Stomach smooth muscle (tissue), 2 donors: ENCODE measurements around the gene CEP104.
A peak's percentile ranks its signal among the peaks of the same experiment; 100 is the strongest.

Source experiments
- H3K27ac ChIP-seq: one replicate; pipeline ENCODE4 v1.7.0; 2013; ENCODE audit warnings: mild to moderate bottlenecking, low read length, inconsistent platforms
- H3K27me3 ChIP-seq, 2 donors: one replicate each; pipeline ENCODE4 v1.7.0; 2013; ENCODE audit warnings: low read length in 2 of 2; ENCODE audit not compliant: insufficient read depth in 2 of 2, control insufficient read depth in 1 of 2
- H3K36me3 ChIP-seq, 2 donors: one replicate each; pipeline ENCODE4 v1.7.0; 2013; ENCODE audit warnings: low read length in 2 of 2; ENCODE audit not compliant: control insufficient read depth in 2 of 2, insufficient read depth in 2 of 2
- H3K4me1 ChIP-seq: one replicate; pipeline ENCODE4 v1.7.0; 2013; ENCODE audit warnings: low read length; ENCODE audit not compliant: control insufficient read depth, insufficient read depth
- H3K4me3 ChIP-seq, 2 donors: one replicate each; pipeline ENCODE4 v1.7.0; 2013; ENCODE audit warnings: low read length in 2 of 2
- H3K9ac ChIP-seq, 2 donors: one replicate each; pipeline ENCODE4 v1.7.0; 2013; ENCODE audit warnings: low read length in 2 of 2, mild to moderate bottlenecking in 1 of 2
- H3K9me3 ChIP-seq, 2 donors: one replicate each; pipeline ENCODE4 v1.7.0; 2013; ENCODE audit warnings: low read length in 2 of 2; ENCODE audit not compliant: control insufficient read depth in 2 of 2
- donor health status: healthy.
- donor health status: Pancreatic carcinoma.

The CEP104 gene

DNA sequence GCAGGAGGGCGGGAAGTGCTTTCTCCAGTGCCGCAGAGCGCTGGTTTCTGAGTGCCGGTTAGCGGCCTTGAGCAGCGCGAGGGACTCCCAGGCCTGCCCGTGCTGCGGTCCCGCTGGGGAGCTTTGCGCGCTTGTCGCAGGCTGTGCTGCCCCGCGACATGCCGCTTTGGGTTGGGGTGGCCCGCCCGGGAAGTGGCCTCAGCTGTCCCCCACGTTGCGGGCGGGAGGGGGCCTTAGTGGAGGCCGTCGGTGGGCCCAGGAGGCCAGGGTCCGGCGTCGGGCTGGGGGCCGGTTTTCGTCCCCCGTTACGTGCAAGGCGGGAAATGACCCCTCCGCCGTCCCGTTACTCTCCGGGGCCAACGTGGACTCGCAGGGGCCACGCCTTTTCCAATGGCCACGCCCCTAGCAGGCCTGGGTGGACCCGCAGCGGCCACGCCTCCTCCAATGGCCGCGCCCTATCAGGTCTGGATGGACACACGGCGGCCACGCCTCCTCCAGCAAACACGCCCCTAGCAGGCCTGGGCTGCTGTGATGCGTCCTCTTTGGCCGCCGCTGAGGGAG is 44.0 kb upstream of the CEP104 start:
- Histone ChIP-seq H3K9ac (peak overlapping the region; percentile 80 to 87), H3K4me1 (peaks cover 11% of the 10 kb centered on the region), H3K9me3 (peaks cover 0 to 7% of the 10 kb centered on the region in 2 donors)

DNA sequence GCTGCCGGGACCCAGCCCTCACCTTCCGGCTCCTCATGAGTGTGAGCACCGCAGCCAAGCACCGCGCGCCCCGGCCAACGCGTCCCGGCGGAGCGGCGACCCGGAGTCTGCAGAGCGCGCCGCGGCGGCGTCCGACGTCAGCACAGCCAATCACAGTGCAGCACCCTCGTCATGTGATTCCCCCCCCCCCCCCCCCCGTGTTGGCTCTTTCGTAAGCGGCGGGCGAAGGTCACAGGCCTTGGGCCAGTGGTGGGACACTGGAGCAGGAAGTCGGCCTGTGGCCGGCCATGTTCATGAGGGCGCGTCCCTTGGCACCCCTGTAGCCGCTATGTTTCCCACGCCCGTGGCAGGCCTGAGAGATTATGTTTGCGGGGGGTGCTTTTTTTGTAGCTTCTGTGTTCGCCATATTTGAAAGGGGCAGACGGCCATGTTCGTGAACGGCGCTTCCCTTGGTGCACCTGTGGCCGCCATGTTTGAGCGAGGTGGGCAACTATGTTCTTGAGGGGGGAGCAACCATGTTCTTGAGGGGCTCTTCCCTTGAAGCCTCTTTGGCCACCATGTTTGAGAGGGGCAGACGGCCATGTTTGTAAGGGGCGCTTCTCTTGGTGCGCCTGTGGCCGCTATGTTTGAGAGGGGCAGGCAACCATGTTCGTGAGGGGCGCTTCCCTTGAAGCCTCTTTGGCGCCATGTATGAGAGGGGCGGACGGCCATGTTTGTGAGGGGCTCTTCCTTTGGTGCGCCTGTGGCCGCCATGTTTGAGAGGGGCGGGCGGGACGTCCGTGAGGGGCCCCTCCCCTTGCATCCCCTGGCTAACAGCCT is 43.3 kb upstream of the CEP104 start, which contains the start of gene C1orf174:
C1orf174 (minus strand) TSS at position 123 of the 819 bp plus-strand sequence; CDS start at position 37, 86 bp downstream.
- no peaks in the 10 kb centered on the region for H3K27me3 ChIP-seq
- H3K9me3 ChIP-seq = peaks cover 0 to 7% of the 10 kb centered on the region in 2 donors
- peaks cover 0 to 2% of the 10 kb centered on the region in 2 donors for H3K36me3 ChIP-seq
- H3K9ac ChIP-seq = peak within 1 kb of the TSS; percentile 80 to 87
- peak within 1 kb of the TSS; percentile 89 to 93 for H3K4me3 ChIP-seq
- peak within 1 kb of the TSS; percentile 90 for H3K27ac ChIP-seq
- peaks cover 16% of the 10 kb centered on the region for H3K4me1 ChIP-seq

More for the DNA sequence above, 44.0 kb upstream of the CEP104 start:
- Histone ChIP-seq H3K27ac (peak overlapping the region; percentile 90), H3K27me3 (no peaks in the 10 kb centered on the region), H3K4me3 (peak overlapping the region; percentile 89 to 93), H3K36me3 (peaks cover 0 to 2% of the 10 kb centered on the region in 2 donors)

DNA sequence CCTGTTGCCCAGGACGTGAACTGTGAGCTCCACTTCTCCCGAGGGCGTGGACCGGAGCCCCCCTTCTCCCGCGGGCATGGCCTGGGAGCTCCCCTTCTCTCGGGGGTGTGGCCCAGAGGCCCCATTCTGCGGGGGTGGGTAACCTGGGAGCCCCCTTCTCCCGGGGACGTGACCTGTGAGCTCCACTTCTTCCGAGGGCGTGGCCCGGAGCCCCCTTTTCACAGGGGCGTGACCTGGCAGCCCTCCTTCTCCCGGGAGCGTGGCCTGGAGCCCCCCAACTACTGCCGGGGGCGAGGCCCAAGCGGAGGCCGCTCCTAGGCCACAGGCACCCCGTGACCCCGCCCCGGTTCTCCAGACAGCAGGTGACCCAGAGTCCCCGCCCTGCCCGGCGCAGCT is 42.7 kb upstream of the CEP104 start:
- Histone ChIP-seq H3K4me1 (peaks cover 21% of the 10 kb centered on the region), H3K9ac (peak overlapping the region; percentile 74 to 80), H3K36me3 (peaks cover 0 to 5% of the 10 kb centered on the region in 2 donors), H3K27me3 (no peaks in the 10 kb centered on the region), H3K4me3 (peak overlapping the region; percentile 74 to 93), H3K9me3 (peaks cover 0 to 7% of the 10 kb centered on the region in 2 donors), H3K27ac (peak overlapping the region; percentile 90)

DNA sequence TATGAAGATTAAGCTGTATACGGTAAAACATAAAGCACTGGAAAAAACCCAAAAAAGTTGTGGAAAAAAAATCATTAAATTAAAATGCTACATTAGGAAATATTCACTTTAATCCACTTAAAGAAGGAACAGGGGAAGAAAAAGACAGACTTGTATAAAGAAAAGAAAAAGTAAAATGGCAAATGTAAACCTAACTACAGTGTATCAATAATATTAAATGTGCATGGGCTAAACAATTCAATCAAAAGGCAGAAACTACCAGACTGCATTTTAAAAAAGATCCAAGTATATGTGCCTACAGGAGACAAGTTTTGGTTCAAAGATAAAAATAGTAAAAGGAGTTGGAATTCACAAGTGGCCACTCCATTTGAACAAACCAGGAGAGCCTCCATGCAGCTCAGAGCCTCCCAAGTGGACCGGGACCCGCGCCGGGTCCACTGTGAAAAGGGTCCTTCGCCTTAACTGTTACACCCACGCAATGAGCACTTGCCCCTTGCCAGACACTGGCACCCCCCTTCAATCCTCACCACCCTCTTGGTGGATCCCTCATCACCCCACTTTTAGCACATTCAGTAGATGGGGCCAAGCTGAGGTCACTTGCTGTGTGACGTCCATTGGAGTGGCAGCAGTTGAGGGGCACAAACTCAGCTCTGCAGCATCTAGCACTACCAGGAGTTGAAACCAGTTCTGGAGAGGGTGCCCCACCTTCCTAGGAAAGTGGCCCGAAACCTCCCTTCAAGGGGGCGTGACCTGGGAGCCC is 42.2 kb upstream of the CEP104 start:
- Histone ChIP-seq H3K9ac (peak overlapping the region; percentile 74 to 80), H3K9me3 (peaks cover 0 to 7% of the 10 kb centered on the region in 2 donors), H3K27ac (peak overlapping the region; percentile 90), H3K4me3 (peak overlapping the region; percentile 74 to 93), H3K36me3 (peaks cover 0 to 5% of the 10 kb centered on the region in 2 donors), H3K4me1 (peaks cover 21% of the 10 kb centered on the region), H3K27me3 (no peaks in the 10 kb centered on the region)

DNA sequence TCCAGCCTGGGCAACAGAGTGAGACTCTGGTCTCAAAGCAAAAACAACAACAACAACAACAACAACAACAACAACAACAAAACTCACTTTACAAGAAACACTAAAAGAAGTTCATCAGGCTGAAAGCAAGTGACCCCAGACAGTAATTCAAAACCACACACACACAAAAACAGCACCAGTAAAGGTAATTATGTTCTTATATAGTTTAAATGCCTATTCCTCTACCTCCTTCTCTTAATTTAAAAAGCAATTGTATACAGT is 41.4 kb upstream of the CEP104 start:
- H3K4me1 ChIP-seq = peaks cover 19% of the 10 kb centered on the region
- H3K27ac ChIP-seq = no peak overlapping the region
- H3K9me3 ChIP-seq = peaks cover 0 to 7% of the 10 kb centered on the region in 2 donors
- no peak overlapping the region for H3K9ac ChIP-seq
- H3K36me3 ChIP-seq = peaks cover 0 to 5% of the 10 kb centered on the region in 2 donors
- H3K4me3 ChIP-seq = no peak overlapping the region
- no peaks in the 10 kb centered on the region for H3K27me3 ChIP-seq

DNA sequence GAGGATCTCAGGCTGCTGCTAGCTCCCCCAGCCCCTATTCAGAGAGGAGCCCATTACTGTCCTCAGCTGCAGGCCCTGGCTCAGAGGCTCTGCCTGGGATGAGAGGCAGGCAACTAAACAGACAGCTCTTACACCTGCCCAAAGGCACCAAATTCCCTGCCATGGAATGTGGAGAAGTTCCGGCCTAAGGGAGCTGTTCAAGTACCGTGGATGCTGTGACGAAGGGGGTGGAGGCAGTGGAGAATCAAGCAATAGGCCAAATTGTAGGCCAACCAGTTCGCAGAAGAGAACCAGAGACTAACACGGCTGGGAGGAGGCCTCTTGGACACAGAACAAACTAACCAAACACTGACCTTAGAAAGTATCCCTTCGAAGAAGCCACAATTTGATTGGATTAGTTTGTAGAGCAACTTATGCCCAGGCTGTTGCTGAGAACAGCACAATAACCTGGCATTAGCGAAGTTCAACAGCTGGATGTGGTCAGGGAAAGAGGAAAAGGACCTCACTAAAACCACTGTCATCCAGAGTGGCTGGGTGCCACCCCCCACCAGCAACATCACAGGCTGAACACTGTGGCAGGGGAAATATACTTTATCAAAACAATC is 39.5 kb upstream of the CEP104 start:
- Histone ChIP-seq H3K4me1 (peaks cover 24% of the 10 kb centered on the region), H3K27me3 (no peaks in the 10 kb centered on the region), H3K9ac (no peak overlapping the region), H3K9me3 (peaks cover 0 to 7% of the 10 kb centered on the region in 2 donors), H3K36me3 (peaks cover 0 to 6% of the 10 kb centered on the region in 2 donors), H3K27ac (no peak overlapping the region), H3K4me3 (no peak overlapping the region)

DNA sequence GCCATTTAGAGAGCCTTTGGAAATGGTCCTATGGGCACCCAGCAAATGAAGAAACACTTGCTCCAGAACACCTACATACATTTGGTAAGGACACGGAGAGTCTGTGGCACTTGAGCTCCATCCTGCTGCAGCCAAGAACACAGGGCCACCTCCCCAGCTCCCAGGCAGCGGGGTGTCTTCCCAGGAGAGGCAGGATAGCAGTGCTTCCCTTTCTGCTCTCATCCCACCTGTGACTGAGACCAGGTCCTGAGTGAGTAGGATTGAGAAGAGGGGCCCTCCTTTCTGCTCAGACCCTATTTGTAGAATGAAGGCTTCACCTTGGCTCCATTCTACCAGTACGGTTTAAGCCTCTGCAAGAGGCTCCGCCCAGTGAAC is 38.9 kb upstream of the CEP104 start:
- Histone ChIP-seq H3K4me3 (no peak overlapping the region), H3K4me1 (peaks cover 24% of the 10 kb centered on the region), H3K36me3 (peaks cover 0 to 12% of the 10 kb centered on the region in 2 donors), H3K27ac (no peak overlapping the region), H3K9me3 (peaks cover 0 to 7% of the 10 kb centered on the region in 2 donors), H3K9ac (no peak overlapping the region), H3K27me3 (no peaks in the 10 kb centered on the region)

DNA sequence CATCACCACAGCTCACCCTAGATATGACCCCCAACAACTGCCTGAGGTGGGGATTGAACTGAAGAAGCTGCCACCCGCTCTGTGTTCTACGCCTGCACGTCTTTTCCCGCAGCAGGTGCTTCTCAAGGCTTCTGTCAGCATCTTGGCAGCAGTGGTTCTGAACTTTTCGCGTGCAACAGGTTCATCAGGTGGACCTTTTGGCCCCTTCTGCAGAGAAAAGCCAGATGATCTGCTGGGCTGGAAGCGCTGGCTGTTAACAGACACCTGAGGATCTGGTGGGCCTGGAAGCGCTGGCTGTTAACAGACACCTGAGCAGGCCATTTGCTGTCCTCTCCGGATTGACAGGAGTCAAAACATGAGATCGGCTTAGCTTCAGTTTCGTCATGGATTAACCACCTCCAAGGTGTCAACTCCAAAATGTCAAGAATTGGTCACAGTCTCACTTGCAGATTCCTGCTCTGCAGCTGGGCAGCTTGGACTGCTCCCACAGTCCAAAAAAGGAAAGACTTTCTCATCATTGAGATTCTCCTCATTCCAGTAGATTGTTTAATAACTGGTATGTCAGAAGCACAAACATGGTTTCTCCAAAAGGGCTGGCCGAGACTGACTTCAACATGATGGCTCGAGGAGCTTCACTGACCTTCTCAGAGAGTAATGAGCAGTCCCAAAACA is 38.4 kb upstream of the CEP104 start:
- H3K4me1 ChIP-seq = peaks cover 24% of the 10 kb centered on the region
- no peak overlapping the region for H3K4me3 ChIP-seq
- H3K27ac ChIP-seq = no peak overlapping the region
- no peak overlapping the region for H3K9ac ChIP-seq
- peaks cover 0 to 7% of the 10 kb centered on the region in 2 donors for H3K9me3 ChIP-seq
- peaks cover 5 to 17% of the 10 kb centered on the region in 2 donors for H3K36me3 ChIP-seq
- H3K27me3 ChIP-seq = no peaks in the 10 kb centered on the region

DNA sequence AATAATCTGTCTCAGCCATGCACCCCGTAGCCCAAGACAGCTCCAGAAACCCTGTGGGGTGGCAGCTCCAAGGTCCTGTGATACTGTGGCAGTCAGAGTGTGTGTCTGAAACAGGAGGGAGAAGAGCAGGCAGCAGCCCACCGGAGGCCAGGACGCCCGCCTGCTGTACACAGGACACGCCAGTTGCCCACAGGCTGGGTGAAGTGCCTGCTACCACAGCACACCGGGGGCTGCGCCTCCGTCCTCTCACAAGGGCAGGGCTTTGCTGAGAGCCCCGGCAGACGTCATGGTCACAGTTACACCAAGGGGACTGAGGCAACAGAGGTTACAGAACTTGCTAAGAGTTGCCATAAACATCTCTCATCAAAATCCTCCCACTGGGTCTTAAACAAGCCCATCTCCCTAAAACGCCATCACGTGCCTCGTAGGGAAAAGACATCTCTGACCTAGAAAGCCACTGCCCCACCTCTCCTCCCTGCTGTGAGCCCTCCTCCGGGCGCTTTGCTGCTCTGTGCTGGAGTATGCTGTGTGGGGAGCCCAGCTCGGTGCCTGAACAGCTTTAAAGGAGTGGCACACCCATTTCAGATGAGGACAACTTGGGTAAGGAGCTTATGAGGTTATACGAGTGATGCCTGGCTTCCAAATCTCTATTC is 37.7 kb upstream of the CEP104 start:
- H3K4me1 ChIP-seq = peaks cover 22% of the 10 kb centered on the region
- peaks cover 12 to 24% of the 10 kb centered on the region in 2 donors for H3K36me3 ChIP-seq
- H3K27me3 ChIP-seq = no peaks in the 10 kb centered on the region
- H3K9me3 ChIP-seq = peaks cover 0 to 7% of the 10 kb centered on the region in 2 donors
- no peak overlapping the region for H3K27ac ChIP-seq
- H3K4me3 ChIP-seq = no peak overlapping the region
- no peak overlapping the region for H3K9ac ChIP-seq
